LHCN-M2 (cell line): ENCODE data around the gene TFPT. TPM values are rescaled to one million over a fixed set of nuclear protein-coding genes. Genes with fewer than 3 reads are reported as not detected.

Experiments used
- DNase-seq: peaks from one replicate; pipeline ENCODE4 v3.0.0-alpha.2; 2012; ENCODE audit warnings: low read depth
- total RNA-seq: library from RNA; depleted of rRNA; stranded (reverse); fragments of >200 nt; gene quantifications from 2 replicates; pipeline ENCODE4 v1.2.3, GENCODE V29; 2014; rRNA removed

The TFPT gene
- total RNA-seq, 1 experiment from 2014 or later: 15.2 TPM

GRCh38 chr19:54081032-54081431 lies 34.4 kb downstream of the TFPT start, which contains the start of gene TARM1:
Gene TARM1, minus strand, starts transcription at chr19:54081365. Its CDS starts 25 bp downstream, at chr19:54081340.
- DNase-seq: no peak

DNA sequence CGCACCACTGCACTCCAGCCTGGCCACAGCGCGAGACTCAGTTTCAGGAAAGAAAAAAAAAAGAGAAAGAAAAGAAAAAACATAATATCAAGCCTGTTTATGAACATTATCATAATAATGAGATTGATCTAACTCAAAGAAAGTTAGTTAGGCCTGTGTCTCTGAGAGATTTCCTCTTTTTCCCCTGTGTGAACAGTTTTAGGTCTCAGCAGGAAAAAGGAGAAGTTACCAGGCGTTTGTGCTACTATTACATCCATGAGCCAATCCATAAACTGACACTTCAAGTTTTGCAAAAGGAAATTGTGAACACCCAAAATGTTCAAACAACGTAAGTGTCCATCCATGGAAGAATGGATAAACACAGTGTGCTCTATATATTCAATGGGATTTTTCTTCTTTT lies 38.1 kb downstream of the TFPT start:
- no peak for DNase-seq

GRCh38 chr19:54074851-54075250 lies 40.6 kb downstream of the TFPT start:
- DNase-seq: no peak

- DNase-seq: no peak
These were observed 41.6 kb downstream of the TFPT start for GRCh38 chr19:54073829-54074228.

DNA sequence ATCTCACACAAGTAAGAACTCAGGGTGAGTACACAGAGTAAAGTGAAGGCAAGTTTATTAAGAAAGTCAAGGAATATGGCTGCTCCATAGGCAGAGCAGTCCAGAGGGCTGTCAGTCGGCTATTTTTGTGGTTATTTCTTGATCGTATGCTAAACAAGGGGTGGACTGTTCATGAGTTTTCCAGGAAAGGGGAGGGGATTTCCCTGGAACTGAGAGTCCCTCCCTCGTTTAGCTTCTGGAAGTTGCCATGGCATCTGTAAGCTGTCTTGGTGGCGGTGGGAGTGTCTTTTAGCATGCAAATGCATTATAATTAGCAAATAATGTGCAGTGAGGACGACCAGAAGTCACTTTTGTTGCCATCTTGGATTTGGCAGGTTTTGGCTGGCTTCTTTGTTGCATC lies 46.0 kb downstream of the TFPT start:
- no peak for DNase-seq

GRCh38 chr19:54063350-54064116 lies 51.9 kb downstream of the TFPT start, which contains the start of gene VSTM1:
Gene VSTM1, minus strand, starts transcription at chr19:54063897. Its CDS starts 120 bp downstream, at chr19:54063777.
- no peak for DNase-seq

DNA sequence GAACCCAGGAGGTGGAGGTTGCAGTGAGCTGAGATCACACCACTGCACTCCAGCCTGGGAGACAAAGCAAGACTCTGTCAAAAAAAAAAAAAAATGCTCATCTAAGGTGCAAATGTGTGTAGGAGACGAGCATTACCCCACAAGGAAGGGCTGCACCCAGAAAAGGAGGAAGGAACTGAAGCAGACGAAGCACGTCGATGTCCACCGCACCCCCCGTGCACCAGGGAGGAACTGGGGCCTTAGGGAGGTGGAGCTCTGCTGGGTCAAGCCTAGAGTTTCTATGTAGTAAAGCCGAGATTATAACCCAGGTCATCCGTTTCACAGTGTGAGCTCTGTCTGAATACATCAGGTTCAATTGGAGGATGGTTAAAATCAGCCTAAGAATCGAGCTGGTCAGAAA lies 52.8 kb downstream of the TFPT start:
- no peak for DNase-seq

Other genes starting within 250 kb of the TFPT start
- 39.7 and 39.9 TPM in 2 replicates for gene MYADM, start 247.8 kb downstream of the TFPT start, total RNA-seq
- gene PRKCG, start 233.5 kb downstream of the TFPT start, total RNA-seq: not detected in 2 replicates
- 0.13 and 0.23 TPM in 2 replicates for gene CACNG7, start 206.4 kb downstream of the TFPT start, total RNA-seq
- under 0.01 and 0.06 TPM in 2 replicates for gene CACNG8, start 152.7 kb downstream of the TFPT start, total RNA-seq
- 0.17 TPM in 1 of 2 replicates, not detected in the other for gene CACNG6, start 124.0 kb downstream of the TFPT start, total RNA-seq
- gene VSTM1, start 51.8 kb downstream of the TFPT start, total RNA-seq: not detected in 2 replicates
- gene TARM1, start 34.3 kb downstream of the TFPT start, total RNA-seq: not detected in 2 replicates
- 0.23 and 1.5 TPM in 2 replicates for gene OSCAR, start 14.9 kb downstream of the TFPT start, total RNA-seq
- 29.4 and 85.0 TPM in 2 replicates for gene NDUFA3, start 12.8 kb downstream of the TFPT start, total RNA-seq
- gene PRPF31, start 97 bp upstream of the TFPT start, total RNA-seq: 84.4 and 84.8 TPM in 2 replicates
- gene CNOT3, start 22.1 kb upstream of the TFPT start, total RNA-seq: 18.2 and 18.4 TPM in 2 replicates
- 5.2 and 9.2 TPM in 2 replicates for gene LENG1, start 44.1 kb upstream of the TFPT start, total RNA-seq
- 0.40 and 0.51 TPM in 2 replicates for gene TMC4, start 57.5 kb upstream of the TFPT start, total RNA-seq
- 123 and 192 TPM in 2 replicates for gene MBOAT7, start 73.9 kb upstream of the TFPT start, total RNA-seq
- gene TSEN34, start 75.7 kb upstream of the TFPT start, total RNA-seq: 162 and 168 TPM in 2 replicates
- 1,535 and 1,605 TPM in 2 replicates for gene RPS9, start 85.2 kb upstream of the TFPT start, total RNA-seq
- gene LILRB3, start 107.3 kb upstream of the TFPT start, total RNA-seq: not detected in 2 replicates
- gene LILRA6, start 127.1 kb upstream of the TFPT start, total RNA-seq: not detected in 2 replicates
- not detected in 2 replicates for gene LILRB5, start 141.6 kb upstream of the TFPT start, total RNA-seq
- not detected in 2 replicates for gene LILRB2, start 165.5 kb upstream of the TFPT start, total RNA-seq
- not detected in 2 replicates for gene LILRA5, start 197.5 kb upstream of the TFPT start, total RNA-seq
- not detected in 2 replicates for gene LILRA4, start 223.5 kb upstream of the TFPT start, total RNA-seq
- not detected in 2 replicates for gene LAIR1, start 249.3 kb upstream of the TFPT start, total RNA-seq